G401 (cell line): ENCODE data around the gene CTCFL. TPM values are rescaled to one million over a fixed set of nuclear protein-coding genes. Genes with fewer than 3 reads are reported as not detected.

Experiments
- DNase-seq: peaks from one replicate; pipeline ENCODE4 v3.0.0-alpha.2; 2015; ENCODE audit warnings: low spot score
- in situ Hi-C: cut with HindIII; loops from 2 replicates; pipeline ENCODE4 v1.10.0; 2016; ENCODE audit warnings: low sequenced_read_pairs, mixed read lengths
- total RNA-seq: library from RNA; depleted of rRNA; stranded (reverse); fragments of >200 nt; shearing (Covaris generic); gene quantifications from 2 replicates; pipeline ENCODE4 v1.2.3, GENCODE V29; 2014

CTCFL gene
- total RNA-seq, 1 experiment from 2014 or later: 0.03 TPM

DNA sequence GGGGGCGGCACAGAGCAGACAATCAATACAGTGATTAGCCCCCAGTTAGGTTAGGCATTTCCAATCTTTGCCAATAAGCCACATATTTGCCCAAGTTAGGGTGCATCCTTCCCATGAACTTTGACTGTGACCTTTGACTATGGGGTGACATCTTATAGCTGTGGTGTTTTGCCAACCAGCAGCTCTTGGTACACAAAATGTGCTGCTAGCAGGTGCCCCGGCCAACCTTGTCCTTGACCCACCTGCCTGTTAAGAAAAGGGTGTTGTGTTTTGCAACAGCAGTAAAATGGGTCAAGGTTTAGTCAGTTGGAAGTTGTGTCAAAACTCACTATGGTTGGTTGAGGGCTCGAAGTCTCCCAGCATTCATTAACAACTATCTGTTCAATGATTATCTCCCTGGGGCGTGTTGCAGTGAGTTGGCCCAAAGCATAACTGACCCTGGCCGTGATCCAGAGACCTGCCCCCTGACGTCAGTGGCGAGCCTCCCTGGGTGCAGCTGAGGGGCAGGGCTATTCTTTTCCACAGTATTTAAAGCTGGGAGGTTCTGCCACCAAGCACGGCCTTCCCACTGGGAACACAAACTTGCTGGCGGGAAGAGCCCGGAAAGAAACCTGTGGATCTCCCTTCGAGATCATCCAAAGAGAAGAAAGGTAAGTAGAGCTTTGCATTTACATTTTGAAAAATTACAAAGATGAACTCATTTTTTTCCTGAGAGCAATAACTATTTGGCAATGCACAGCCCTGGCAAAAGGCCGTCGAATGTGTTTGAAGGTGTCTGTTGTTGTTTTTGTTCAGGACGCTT is 35.8 kb upstream of the CTCFL start, which contains the start of gene PCK1:
Gene PCK1, plus strand, starts transcription at position 557 of the 802 bp plus-strand sequence. CDS start 302 bp downstream, outside the sequence.
- no peak for DNase-seq
- in situ Hi-C loops: no loop called here

DNA sequence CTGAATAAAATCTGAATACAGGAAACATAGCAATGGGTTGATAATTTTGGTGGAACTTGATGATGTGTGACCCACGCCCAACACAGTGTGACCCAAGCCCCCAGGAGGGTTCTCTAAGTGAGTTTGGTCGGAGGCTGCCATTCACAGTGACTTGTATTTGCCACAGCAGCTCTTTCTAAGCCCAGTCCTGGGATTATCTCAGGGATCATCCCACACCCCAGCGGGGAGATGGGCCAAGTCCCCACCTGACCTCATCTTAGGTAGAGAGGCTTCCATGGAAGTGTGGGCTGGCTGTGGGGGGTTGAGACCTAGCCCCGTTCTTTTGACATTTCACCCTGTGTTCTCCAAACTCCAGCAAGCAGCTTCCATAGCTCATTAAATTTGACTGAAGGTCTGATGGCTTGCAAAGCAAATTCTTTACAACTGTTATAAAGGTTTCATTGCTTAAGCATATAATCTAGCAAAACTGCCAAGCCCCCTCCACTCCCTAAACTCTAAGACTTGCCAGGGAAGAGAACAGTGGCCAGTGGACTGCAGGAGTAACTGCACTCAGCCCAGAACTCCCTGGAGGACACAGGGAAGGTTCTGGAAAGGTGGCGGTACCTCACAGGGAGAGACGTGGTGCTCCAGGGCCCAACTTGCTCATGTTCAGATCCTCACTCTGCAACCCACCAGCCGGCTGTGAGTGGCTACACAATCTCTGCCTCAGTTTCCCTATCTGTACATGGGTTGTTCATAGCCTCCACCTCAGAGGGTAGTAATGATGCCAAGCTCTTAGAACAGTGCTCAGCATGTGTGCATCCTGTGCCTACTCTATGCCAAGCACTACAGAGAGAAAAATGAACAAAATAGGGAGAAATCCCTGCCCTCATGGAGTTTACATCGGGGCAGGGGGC is 35.0 kb upstream of the CTCFL start:
- in situ Hi-C loops: no loop called here
- no peak for DNase-seq

DNA sequence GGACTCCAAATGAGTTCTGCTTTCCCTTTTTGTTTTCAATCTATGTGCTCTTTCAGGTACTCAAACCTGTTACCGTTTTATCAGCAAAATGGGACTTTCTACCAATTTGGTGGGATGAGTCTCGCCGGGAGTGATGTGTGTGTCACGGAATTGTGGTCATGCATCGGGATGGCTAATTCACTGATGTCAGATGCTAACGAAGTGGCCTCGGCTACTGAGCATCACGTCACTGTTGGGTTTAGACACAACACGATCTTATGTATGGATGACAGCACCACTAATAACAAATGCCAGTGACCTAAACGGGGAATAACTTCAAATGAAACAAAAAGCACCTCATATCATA is 34.3 kb upstream of the CTCFL start:
- in situ Hi-C loops: no loop called here
- no peak for DNase-seq

DNA sequence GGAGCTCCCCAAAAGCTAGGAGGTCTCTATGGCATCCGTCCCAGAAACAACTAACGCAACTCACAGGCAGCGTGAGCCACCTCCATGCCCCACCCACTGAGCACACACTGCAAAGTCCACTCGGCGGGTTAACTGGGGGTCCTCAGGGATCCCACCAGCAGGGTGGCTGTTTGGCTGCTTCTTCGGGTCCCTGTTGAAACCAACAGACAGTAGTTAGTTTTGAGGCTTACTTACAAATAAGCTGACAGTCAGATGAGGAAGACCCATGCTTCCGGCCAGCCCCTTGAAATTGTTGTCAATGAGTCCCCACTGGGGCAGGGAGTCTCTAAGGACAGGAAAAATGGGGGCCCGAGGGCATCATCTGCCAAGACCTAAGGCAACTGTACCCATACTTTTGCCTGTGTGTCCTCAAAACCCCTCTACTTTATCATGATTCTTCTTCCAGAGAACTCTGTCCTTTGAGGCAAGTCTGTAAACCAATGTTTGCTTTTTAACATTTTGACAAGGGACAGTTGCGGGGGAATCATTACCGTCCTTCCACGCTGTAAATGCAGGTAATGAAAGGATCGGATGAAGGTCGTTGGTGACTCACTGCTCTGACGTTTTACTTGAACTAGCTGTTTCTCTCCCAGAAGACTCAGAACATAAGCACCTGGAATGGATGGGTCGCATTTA is 33.8 kb upstream of the CTCFL start:
- DNase-seq: no peak
- in situ Hi-C loops: no loop called here

DNA sequence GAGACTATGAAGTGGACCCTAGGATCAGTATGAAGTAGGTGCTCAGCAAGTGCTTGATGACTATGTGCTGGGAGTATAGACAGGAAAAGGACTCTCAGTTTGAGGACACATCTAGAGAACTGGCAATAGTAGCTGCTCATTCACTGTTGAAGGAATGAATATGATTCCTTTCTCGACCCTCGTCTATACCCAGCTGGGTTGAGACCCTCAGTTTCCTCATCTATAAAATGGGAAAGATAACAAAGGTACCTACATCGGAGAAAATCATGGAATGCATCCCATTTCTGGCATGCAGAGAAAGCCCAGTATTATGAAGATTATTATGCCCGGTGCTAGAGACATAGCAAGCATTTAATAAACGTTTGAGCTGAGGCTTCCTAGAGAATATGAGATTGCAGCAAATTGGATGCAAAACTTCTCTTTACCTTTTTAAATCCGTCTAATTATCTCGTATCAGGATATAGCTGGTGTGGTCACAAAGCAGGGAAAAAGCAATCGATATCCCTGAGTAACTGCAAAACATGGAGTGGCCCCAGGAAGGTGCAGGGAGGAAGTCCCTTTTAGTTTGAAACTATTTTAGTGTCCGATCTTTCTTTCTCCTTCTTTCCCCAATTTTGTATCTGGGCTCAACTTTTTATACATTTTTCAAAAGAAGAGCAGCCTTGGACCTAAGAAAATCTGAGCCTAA is 33.1 kb upstream of the CTCFL start:
- in situ Hi-C loops: no loop called here
- DNase-seq: no peak

DNA sequence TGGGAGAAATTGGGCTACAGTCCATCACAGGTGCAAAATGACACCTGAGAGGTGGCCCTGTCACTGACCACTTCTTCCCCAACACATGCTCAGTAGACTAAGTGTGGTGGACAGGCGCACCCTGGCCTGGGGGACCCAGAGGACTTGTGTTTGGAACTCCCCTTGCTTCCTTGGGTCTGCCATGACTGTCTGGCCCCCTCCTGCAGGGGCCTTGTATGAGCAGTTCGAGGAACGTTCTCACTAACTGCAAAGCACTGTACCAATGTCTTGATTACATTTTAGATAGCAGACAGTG is 32.0 kb upstream of the CTCFL start:
- no peak for DNase-seq
- in situ Hi-C loops: no loop called here

DNA sequence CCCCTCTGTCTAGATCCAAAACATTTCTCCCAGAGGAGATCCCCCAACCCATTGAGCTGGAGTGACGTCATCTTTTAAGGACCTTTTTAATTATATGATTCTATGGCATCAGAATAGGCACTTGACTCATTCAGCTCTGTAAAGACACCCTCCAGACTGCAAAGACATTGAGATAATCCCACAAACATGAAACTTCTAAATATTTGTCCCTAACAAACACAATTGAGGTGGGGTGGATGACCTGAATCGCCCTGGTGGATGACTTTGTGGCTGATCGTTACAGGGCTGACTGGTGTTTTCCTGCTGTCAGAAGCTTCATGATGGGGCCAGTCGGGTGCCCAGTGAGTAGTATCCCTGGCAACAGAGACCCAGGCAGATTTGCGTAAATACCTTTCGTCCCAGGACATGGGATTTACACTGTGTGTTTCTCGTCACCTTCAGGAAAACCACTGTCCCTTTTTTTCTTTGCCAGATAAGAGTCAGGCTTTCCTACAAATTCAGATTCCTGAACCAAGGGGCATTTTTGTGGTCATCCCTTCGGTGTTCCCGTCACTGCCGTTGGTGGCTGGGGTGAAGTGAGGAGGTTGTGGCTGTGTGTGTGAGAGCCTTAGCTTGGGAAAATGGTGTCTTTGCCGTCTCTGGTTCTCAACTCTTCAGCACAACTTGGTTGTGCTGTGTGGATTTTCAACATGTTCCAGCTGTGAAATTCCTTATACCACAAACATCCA is 30.7 kb upstream of the CTCFL start:
- no peak for DNase-seq
- in situ Hi-C loops: no loop called here

DNA sequence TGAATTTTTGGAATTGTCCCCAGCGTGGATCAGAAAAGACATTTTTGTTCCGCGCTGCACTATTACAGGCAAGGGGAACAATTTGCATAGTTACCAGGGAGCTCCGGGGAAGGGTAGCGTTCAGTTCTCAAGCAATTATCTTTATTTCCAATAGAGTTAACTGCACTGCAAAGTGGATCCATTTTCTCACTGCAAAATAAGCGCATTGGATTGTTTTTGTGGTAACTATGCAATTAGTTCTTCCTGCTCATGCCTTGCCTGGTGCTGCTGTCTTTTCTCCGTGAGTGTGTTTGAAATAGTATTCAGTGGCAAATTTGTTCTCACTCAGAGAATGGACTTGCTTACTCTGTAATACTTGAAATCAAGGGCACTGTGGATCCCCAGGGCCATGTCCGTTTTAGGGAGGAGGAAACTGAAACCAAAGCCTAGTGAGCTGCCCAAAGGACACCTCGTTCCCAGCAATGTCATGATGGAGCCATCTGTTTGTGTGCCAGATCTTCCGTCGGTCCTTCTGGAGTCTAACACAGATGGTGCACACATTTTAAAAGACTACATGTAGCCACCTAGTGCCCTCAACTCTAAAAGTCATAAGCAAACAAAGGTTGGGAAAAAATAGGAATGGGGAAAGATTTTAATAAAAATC is 28.6 kb upstream of the CTCFL start:
- in situ Hi-C loops: no loop called here
- no peak for DNase-seq

DNA sequence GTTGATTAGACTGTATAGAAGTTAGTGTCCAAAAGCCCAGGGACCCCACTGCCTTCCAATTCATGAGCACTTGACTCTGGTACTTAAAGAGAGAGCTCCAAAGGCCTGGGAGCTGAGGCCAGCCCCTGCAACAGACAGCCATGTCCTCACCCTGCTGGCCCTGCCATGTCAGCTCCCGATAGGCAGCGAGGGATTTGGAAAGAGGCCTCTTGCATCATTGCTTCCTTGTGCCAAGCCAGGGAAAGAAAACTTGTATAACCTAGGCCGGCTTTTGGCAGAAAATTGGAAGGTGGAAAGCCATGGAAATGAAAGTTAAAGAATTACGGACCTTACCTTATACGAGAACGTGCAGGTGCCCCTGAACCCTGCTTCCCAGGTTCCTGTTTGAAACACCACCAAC is 27.5 kb upstream of the CTCFL start:
- no peak for DNase-seq
- in situ Hi-C loops: no loop called here

DNA sequence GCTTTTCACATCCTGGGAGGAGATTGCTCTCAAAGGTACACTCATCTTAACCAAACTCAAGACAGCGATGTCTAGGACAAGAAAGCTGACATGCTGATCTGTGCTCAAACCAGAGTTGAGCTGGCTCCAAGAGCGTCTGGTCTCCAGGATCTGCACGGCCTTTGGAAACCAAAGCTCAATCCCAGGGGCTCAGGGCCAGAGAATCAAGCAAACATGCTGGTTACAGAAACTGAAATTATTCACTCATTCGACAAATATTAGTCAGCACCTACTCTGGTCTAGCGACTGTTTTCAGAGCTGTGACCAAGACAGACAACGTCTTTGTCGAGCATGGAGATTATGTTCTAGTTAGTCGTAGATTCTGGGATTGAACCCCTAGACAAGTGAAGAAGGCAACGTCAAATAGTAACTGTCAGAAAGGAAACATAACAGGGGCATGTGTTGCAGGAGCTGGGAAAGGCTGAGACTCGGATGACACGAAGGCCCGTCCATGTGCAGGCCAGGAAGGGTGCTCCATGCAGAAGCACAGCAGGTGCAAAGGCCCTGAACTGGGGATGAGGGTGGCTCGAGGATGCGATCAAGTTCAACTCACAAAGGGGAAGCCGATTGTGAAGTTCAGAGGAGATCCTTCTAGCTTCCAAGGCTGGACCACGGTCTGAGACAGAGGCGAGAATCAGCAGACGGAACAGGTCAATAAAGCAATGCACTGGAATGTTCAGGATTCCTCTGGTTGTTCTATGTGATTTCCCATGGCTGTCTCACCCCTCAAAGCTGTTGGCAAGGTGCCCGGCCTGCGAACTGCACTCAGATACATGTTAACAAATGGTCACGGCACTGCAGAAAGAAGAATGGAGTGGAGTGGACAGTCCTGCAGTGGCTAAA is 23.5 kb upstream of the CTCFL start:
- DNase-seq: no peak
- in situ Hi-C loops: no loop called here

DNA sequence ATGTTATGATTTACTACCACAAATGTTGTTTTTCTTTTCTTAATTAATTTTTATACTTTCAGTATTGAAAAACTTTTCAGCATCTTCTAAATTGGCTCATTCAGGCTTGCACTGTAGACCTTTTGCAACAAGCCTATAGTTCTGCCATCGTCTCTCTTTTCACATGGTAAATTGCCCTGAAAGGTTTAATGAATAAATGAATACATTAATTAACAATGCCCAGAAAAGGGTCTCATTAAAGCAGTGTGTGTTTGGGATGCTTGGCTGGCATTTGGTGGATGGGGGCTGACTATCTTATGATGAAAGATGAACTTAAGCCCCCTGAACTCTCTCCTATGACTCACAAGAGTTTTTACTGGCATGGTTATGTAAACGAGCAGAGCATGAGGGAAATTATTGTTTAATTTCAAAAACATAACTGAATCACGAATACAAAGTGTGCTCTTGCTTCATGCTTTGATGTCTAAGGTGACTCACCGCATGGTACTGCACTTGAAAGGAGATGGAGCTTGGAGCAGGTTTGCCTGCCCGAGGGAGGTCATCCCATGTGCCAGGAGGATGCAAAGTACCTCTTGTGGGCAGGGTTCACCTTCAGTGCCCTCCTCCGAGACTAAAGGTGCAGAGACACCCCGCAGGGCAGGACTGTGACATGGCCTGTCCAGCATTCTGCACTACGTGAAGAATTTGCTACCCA is 22.2 kb upstream of the CTCFL start:
- in situ Hi-C loops: no loop called here
- no peak for DNase-seq

DNA sequence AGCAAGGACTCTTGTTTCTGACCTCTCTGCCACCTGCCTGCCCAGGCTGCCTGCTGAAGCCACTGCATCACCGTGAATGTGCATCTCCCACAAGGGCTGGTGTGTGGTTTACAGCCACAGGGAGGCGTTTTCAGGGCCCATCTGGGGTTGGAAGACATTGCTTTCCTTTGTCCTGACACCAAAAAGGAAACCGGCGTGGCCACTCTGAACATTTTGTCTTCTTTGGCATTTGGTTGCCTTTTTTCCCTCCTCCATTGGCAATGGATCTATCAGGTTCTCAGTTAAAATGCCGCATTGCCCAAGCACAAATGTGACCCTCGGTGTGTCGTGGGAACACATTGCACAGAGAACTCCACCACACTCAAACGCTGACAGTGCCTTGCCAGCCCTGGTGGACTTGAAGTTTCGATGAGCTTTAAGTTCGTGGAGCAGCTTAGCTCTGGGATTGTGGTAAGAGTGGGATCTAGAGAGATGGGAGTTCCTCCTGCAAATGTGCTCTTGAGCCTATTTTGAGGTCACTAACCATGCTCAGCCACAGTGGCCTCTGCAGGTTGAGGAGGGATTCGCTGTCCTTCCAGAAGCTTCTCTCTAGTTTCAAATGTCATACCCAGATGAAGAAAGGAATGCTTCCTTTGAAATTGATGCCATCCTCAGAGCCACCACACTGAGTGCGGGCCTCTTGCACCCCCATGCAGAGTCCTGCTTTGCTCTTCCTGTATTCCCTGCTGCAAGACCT is 21.2 kb upstream of the CTCFL start:
- DNase-seq: no peak
- in situ Hi-C loops: no loop called here

DNA sequence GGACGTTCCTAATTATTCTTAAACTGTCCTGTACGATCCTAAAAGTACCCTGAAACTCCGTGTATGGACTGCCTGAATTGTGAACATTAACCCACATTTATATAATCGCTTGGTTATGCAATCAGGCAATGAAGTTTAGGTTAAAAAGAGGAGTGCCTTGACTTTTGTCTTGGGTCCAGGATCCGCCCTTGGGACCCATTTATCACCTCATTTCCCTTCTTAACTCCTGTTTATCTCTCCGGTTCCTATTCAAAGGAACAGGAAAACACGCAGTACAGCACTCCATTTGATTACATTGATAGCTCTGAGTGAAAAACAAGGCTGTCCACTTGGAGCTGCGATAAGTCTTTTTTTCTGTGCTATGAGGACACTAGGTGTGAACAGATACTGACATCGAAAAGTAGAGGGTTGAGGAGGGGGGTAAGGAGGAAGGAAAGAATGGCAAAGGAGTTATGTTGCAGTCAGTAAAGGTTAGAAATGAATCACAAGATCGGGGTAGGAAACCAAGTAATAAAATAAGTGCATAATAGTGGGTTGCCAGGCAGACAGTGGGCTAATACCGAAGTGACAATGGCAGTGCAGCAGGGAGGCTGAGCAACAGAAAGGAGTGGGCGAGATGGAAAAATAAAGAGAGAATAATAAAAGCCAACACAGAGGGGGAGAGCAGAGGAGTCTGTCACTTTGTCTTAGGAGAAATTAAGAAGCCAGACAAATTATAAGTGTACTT is 20.1 kb upstream of the CTCFL start:
- in situ Hi-C loops: no loop called here
- no peak for DNase-seq

DNA sequence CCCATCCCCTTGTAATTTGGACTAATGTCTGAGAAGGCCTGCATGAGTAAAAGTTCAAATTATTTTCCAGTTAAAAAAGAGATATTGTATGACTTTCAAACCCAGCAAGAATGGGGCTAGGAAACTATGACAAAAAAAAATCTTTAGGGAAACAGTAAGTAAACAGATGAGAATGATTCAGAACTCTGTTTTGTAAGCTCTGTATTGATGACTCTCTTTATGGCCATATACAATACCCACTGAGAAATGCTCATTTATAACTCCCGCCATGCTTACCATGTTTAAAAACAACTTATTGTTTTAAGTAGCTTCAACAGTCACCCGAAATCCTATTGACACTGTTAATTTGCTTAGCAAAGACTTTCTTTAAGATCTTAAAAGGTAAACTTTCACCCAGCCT is 18.8 kb upstream of the CTCFL start:
- no peak for DNase-seq
- in situ Hi-C loops: no loop called here

DNA sequence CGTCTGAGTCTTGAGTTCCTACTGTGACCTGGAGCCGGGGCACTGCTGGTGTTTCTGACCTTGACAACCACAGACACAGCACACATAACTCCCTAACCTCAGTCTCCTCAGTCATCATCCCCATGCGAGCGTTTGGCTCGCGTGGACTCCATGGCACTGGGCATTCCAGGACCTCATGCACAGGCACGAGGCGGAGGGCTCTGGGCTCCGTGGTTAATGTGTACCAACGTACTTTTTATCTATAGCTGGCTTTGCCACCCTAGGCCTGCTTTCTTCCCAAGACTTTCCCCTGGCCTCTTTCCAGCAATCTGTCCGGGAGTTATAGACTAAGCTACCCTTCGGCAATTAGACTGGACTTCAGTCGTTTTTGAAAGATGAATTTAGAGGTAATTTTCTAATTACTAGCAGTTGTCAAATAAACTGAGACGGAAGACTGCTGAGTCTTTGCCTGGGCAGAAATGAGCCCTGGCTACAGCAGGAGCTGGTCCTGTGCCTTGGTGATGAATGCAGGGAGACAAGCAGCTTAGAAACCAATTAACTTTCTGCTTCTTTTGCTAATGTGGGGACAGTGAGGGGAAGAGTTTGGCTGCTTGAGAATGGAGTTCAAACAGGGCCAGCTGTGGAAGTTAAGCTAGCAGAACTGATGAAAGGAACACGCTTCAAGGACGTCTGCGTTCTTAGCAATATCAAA is 16.1 kb upstream of the CTCFL start:
- in situ Hi-C loops: no loop called here

More for the DNA sequence above, 16.1 kb upstream of the CTCFL start:
- peak; percentile 6 for DNase-seq
